Measurements from ENCODE around the gene UBE2S.
A peak's percentile ranks its signal among the peaks of the same experiment; 100 is the strongest.
"Not testable (repeated sequence)": the region's sequence is repeated elsewhere in the genome, so short reads cannot be mapped to it uniquely, and the experiment has no call there.

Gene UBE2S

DNA sequence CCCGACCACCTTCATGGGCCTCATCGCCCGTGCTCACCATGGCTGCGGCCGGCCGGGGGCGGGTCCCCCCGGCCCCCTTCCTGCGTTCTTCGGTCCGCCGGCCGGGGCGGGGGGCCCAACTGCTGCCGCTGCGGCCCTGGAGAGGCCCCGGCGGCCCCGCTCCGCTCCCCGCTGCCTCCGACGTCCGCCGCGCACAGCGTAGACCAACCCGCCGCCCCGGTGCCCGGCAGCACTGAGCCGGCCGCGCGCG lies at the start of gene UBE2S:
Gene UBE2S (minus strand): TSS at position 239 of the 250 bp plus-strand sequence. CDS start 199 bp downstream, at position 40.
- not testable (repeated sequence) for DNase-seq

GRCh38 chr19:55456347-55456746 lies 48.8 kb upstream of the UBE2S start:
- DNase-seq: no peak

DNA sequence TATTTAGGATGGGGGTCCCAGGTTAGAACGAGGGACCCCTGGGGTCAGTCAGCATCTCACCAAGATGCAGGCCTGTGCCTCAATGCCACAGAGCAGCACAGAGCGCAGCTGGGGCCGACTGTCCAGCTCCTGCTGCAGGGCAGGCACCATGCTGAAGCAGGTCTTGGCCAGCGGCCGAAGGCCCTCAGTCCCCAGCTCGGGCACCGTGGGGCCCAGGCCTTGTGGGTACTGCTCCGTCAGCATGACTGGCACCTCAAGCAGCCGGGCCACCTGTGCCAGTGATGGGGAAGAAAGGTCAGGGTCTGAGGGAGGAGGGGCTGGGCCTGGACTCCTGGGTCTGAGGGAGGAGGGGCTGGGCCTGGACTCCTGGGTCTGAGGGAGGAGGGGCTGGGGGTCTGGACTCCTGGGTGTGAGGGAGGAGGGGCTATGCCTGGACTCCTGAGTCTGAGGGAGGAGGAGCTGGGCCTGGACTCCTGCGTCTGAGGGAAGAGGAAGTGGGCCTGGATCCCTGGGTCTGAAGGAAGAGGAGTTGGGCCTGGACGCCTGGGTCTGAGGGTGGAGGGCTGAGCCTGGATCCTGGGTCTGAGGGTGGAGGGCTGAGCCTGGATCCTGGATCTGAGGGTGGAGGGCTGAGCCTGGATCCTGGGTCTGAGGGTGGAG lies 48.1 kb upstream of the UBE2S start:
- DNase-seq: no peak

DNA sequence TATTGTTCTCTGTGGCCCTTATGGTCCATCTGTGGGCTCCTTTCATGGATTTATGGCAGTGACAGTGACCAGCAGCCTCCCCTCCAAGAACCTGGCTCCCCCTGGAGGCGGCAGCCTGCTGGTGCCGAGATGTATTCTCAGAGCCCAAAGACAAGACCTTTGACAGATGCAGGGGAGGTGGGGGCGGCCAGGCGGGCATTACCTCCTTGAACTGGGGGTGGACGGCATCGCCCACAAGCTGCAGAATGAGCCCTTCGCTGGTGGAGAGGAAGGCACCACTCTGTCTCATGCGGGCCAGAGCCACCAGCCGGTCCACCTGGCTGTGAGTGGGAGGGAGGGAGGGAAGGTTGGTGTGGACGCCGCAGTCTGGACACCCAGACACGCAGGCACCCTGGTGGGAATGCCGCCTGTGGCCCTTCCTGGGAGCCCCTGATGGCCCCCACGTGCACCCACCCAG lies 47.2 kb upstream of the UBE2S start:
- DNase-seq: peak; percentile 43 to 59

DNA sequence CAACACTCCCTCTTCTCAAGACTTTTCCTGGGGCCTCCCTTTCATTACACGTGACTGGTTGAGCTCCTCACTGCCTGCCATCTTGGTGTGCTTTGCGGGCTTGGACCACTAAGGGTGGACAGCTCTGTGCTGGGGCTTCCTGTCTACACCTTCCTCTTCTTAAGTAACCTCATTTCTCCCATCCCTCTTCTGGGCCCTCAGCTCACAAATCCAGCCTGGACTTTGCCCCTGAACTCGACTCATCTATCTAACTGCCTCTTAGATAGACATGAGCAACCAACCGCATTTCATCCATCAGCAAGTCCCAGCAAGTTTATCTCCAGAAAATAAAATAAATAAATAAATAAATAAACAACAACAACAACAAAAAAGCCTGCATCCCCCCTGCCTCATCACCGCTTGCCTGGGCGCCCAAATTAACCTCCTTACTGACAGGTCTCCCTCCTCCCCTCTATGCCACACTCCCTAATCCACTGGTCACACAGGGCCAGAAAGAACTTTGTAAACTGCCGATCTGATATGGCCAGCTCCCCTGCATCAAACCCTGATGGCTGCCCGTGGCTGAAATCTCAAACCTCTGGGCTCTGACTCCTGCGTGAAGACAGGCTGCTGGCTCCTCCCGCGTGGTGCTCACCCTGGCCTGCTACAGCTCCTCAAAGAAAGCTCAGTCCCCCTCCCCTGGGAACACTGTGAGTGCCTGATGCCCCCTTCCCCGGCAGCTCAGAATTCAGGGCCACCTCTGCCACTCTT lies 46.1 kb upstream of the UBE2S start:
- no peak for DNase-seq

DNA sequence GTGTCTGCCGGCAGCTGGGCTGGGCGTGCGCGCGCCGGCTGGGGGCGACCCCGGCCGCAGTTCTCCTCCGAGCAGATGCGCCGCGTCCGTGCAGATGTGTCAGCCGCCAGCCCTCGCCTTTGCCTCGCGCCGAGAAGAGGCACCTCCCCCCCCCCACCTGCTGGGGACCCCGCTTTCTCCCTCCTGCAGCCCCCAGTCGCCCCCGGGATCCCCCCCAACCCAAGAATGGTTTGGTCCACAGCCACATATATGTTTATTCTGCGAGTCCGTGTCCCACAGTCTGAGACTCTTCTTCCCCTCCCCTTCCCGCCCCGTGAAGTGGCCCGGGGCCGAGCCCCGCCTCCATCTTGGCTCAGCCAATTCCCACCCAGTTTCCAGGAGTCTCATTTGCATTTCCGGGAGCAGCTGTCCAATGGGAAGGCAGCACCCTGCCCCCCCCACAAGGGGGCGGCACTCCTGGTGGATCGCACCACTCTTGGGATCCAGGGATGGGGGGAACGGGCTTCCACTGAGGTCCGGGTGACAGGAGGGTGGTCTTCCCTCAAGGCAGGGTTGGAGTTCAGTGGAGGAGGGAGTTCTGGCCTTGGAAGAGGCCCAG lies 45.3 kb upstream of the UBE2S start:
- peak; percentile 50 to 57 for DNase-seq

GRCh38 chr19:55451965-55452748 lies 44.6 kb upstream of the UBE2S start:
- peak; percentile 43 to 47 for DNase-seq

DNA sequence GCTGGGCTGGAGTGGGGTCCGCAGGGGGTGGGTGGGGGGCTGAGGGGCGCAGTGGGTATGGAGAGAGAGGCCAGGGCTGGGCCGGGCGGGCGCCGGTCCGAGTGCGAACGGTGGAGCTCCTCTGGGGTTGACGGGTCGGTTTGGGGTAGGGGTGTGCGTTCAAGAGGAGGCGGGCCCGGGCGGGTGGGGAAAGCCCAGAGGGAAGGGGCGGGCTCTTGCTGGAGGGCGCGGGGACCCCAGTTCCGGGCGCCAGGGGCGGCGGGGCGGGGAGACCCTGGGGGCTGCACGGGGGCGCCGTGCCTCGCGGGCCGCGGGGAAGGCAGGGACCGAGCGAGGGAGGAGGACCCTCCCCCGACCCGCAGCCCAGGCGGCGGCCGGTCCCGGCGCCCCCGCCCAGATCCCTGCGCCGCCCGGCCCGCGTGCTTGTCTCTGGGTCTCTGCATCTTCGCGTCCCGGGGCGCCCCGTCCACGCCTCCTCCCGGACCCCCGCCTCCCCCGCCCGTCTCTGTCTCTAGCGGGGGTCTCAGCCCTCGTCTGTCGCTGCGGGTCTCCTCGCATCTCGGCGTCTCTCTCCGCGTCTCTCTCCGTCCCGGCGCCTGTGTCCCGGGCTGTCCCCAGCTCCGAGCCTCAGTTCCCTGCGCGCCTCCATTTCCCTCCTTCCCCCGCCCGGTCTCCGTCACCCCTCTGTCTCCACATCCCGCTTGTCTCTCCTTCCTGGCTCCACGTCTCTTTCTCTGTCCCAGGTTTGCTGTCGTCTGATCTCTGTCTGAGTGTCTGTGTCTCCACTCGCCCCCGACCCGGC lies 43.8 kb upstream of the UBE2S start:
- DNase-seq: no peak

GRCh38 chr19:55449469-55449868 lies 41.9 kb upstream of the UBE2S start:
- no peak for DNase-seq

- not testable (repeated sequence) for DNase-seq
These were observed 40.5 kb upstream of the UBE2S start for GRCh38 chr19:55448175-55448490.

DNA sequence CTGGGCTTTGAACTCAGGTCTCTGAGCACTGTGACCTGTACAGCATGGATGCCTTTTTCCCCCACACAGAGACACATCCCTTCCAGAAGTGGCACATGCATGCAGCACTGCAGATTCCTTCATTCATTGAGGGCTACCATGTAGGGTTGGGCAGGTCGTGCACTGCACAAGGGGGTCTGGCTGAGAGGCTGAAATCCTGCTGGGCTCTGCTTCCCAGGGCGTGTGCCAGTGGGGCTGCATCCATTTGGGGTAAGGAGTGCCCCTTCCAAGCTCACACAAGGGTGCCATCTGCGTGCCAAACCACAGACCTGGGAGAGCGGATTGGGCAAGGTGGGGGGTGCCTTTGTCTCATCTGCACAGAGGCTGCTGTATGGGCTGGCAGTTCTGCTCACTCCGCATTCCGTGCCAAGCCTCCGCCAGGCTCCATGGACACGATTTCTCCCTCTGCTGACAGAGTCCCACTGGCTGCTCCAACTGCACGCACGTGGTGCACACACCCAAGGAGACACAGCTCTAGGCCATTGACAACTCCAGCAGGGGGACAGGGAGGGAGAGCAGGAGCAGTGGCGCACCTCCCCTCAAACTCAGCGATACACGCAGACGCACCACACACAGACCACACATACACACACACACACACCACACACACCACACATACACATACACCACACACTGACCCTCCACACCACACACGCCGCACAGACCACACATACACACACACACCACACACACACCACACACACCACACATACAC lies 40.0 kb upstream of the UBE2S start:
- no peak for DNase-seq

GRCh38 chr19:55446060-55446459 lies 38.5 kb upstream of the UBE2S start:
- no peak for DNase-seq

DNA sequence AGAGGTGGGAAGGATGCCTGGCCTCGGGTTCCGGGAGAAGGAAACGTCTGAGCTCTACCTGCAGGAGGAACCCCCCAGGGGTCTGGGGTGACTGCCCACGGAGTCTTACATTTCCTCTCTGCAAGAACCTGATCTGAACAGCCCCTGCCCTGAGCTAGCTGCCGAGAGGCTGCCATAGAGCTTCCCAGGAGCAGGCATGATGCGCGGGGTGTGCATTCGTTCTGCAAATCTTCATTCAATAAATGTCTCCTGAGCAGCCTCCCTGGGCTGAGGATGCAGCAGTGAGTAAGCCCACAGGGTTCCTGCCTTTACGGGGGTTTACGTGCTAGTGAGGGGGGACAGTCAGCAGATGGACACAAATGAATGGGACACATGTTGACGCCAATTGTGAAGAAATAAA lies 37.1 kb upstream of the UBE2S start:
- no peak for DNase-seq

- DNase-seq: no peak
These were observed 36.4 kb upstream of the UBE2S start for GRCh38 chr19:55443824-55444480.

DNA sequence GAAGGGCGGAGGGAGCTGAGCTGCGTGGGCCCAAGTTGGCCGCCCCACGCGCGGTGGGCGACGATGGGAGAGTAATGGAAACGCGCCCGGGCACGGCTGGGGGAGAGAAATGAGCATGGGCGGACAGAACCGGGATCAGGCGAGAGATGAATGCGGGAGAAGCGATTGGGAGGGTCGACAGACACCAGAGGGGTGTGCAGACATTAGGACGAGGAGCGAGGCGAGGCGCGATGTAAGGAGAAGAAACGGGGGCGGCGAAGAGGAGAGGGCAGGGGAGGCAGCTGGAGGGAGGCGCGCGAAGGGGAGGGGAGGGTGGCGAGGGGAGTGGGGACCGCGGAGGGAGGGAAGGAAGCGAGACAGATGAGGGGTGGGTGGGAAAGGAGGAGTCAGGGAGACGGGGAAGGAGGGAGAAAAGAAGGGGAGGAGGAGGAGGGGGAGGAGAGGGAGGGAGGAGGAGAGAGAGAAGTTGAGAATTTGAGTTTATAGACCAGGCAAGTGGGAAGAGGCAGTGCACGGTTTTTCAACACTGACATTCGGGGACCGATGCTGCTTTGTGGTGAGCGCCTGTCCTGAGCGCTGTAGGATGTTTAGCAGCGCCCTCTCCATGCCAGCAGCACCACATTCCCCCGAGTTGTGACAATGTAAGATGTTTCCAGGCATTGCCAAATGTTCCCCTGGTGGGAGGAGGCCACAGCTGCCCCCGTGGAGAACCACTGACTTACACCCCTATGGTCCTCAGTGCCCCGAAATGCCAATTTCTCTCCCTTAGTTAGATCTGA lies 35.6 kb upstream of the UBE2S start, which contains the start of gene SHISA7:
Gene SHISA7 (minus strand): TSS at position 256 of the 779 bp plus-strand sequence. CDS start 437 bp downstream, outside the sequence.
- no peak for DNase-seq

DNA sequence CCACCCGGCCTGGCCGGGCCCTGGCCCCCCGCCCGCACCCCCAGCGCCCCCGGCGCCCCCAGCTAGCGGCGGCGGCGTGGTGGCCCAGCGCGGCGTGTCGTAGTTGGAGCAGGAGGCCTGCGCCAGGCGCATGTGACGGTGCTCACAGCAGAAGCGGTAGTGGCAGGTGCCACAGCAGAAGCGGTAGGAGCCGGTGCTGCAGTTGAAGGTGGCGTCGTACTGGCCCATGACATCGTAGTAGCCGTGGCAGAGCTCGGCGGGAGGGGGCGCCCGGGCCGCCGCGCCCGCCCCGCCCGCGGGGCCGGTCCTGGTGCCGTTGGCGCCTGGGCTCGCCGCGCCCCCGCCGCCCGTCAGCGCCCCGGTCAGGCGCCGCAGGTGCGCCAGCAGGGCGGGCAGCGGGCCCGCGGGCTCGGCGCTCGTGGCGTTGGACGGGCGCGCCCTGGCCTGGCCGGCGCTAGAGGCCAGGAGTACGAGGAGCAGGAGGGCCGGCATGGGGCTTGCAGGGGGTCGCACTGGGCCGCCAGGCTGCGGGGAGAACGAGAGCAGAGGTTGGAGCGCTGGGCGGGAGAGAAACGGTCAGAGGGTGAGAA lies 34.9 kb upstream of the UBE2S start:
- DNase-seq: no peak

DNA sequence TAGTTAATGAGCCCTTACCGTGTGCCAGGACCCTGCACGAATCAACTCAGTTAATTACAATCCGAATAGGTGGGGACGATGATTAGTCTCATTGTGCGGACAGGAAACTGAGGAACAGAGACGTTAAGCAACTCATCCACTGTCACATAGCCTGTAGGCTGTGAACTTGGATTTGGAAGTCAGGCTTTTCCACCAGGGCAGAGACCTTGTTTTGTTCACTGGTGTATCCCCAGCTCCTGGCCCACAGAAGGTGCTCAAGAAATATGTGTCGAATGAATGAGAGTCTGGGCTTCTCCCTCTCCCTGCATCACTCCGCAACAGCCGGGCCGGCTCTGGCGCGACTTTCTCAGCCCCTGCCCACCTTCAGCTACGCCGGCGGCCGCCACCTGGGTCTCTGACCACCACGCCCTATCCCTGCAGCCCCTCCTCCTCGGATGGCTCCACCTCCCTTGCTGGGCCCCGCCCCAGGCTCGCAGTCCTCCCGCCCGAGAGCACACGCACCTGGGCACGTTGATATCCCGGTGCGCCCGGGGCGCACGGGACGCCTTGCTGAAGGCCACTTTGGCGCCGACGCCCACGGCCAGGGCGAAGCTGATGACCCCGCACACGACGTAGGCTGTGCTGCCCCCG lies 34.2 kb upstream of the UBE2S start:
- DNase-seq: no peak

DNA sequence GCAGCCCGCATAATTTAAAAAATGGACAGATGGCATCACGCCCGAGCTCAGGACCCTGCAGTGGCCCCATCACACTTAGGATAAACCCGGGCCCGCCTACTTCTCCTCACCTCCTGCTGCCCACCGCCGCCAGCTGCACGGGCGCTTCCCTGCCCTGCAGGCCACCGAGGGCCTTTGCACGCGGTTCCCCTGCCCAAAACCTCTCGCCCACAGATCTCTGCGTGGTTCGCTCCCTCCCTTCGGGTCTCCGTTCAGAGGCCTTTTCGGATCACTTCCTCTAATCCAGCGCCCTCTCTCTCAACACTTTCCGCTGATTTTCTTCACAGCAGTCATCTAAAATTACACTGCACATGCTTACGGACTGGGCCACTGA lies 33.7 kb upstream of the UBE2S start:
- DNase-seq: no peak

- no peak for DNase-seq
These were observed 33.0 kb upstream of the UBE2S start for GRCh38 chr19:55440411-55441105.

All from CD4-positive, alpha-beta T cell treated with Interferon alpha-2 for 1 hour (primary cell).